OCI-LY7 (cell line): Measurements from ENCODE around the gene MDK. TPM values are rescaled to one million over a fixed set of nuclear protein-coding genes. Genes with fewer than 3 reads are reported as not detected.

Experiments used
- BruUV-seq: library from RNA; stranded (reverse); fragments of 400-500 nt; replicated peaks from 2 replicates; lab custom pipeline; 2021; lab: Mats Ljungman, UMichigan
- CTCF ChIA-PET: fragments of 300-600 bp; sonication (Branson Sonifier 250); formaldehyde crosslinking; loops from one replicate; lab custom pipeline; 2022; ENCODE audit warnings: antibody characterized with exemption; ENCODE audit not compliant: unreplicated experiment; lab: Charles Lee
- POLR2A ChIA-PET: fragments of 300-600 bp; sonication (Branson Sonifier 250); formaldehyde crosslinking; loops from one replicate; lab custom pipeline; 2022; ENCODE audit warnings: antibody characterized with exemption; lab: Charles Lee
- DNase-seq: peaks from one replicate; pipeline ENCODE4 v3.0.0-alpha.2; 2015; ENCODE audit warnings: low spot score
- H2AFZ ChIP-seq: fragments of 200-600 bp; sonication (generic), shearing (Covaris generic); 2 replicates; pipeline ENCODE4 v1.6.1; 2014; ENCODE audit warnings: mild to moderate bottlenecking, antibody characterized with exemption, low read length, moderate library complexity
- H3K27ac ChIP-seq: fragments of 200-600 bp; sonication (generic); 2 replicates; pipeline ENCODE4 v1.5.1; 2014; ENCODE audit warnings: mixed run types, low read depth, mild to moderate bottlenecking, moderate library complexity, low read length, inconsistent platforms; ENCODE audit not compliant: poor library complexity, severe bottlenecking
- H3K36me3 ChIP-seq: fragments of 200-600 bp; sonication (generic); 2 replicates; pipeline ENCODE4 v1.6.1; 2014; ENCODE audit warnings: mild to moderate bottlenecking, antibody characterized with exemption, low read length, moderate library complexity, mixed read lengths; ENCODE audit not compliant: insufficient read depth
- H3K4me1 ChIP-seq: fragments of 200-600 bp; sonication (generic); 2 replicates; pipeline ENCODE4 v1.5.1; 2014; ENCODE audit warnings: mild to moderate bottlenecking, low read length; ENCODE audit not compliant: insufficient read depth, poor library complexity, severe bottlenecking
- H3K4me2 ChIP-seq: fragments of 200-600 bp; sonication (generic); 2 replicates; pipeline ENCODE4 v1.6.1; 2014; ENCODE audit warnings: mild to moderate bottlenecking, low read length
- H3K4me3 ChIP-seq: fragments of 200-600 bp; sonication (generic); 2 replicates; pipeline ENCODE4 v1.5.1; 2014; ENCODE audit warnings: mild to moderate bottlenecking, low read depth, low read length; ENCODE audit not compliant: poor library complexity, severe bottlenecking
- H3K79me2 ChIP-seq: fragments of 200-600 bp; sonication (generic); 2 replicates; pipeline ENCODE4 v1.6.1; 2016; ENCODE audit warnings: low read depth, mild to moderate bottlenecking, low read length, moderate library complexity, mixed read lengths; ENCODE audit not compliant: insufficient read depth
- H3K9me2 ChIP-seq: fragments of 200-600 bp; sonication (generic); 2 replicates; pipeline ENCODE4 v1.6.1; 2016; ENCODE audit warnings: mild to moderate bottlenecking, low read length, mixed read lengths; ENCODE audit not compliant: insufficient read depth
- H3K9me3 ChIP-seq: fragments of 200-600 bp; sonication (generic); 2 replicates; pipeline ENCODE4 v1.6.1; 2014; ENCODE audit warnings: mild to moderate bottlenecking, mixed run types, low read length, mixed read lengths
- H4K20me1 ChIP-seq: fragments of 200-600 bp; sonication (generic); 2 replicates; pipeline ENCODE4 v1.6.1; 2014; ENCODE audit warnings: mild to moderate bottlenecking, antibody characterized with exemption, low read length, moderate library complexity, mixed read lengths; ENCODE audit not compliant: insufficient read depth
- CTCF ChIP-seq: fragments of 200-600 bp; sonication (generic); conservative IDR thresholded peaks from 2 replicates; pipeline ENCODE4 v1.5.1; 2014; ENCODE audit warnings: mild to moderate bottlenecking, antibody characterized with exemption, low read length, moderate library complexity, mixed read lengths
- EZH2phosphoT487 ChIP-seq: fragments of 200-600 bp; sonication (generic); IDR thresholded peaks from 2 replicates; pipeline ENCODE4 v1.6.1; 2018; ENCODE audit warnings: low read depth, borderline replicate concordance, mild to moderate bottlenecking, mixed run types, antibody characterized with exemption, low read length, moderate library complexity, mixed read lengths
- intact Hi-C: fragments of 100-400 bp; cut with micrococcal nuclease; formaldehyde crosslinking; loops from one replicate; pipeline ENCODE4 v1.10.0; 2022; ENCODE audit not compliant: unreplicated experiment
- total RNA-seq, 2 experiments: library from RNA; depleted of rRNA in 1 of 2; stranded (reverse); fragments of >200 nt in 1 of 2; shearing (Covaris generic) in 1 of 2; gene quantifications; 2 replicates each; pipeline ENCODE4 v1.2.3, GENCODE V29; 2014 to 2022

MDK gene
- total RNA-seq, 2 experiments from 2014 or later = 5.1 to 6.2 TPM

- POLR2A ChIA-PET = interaction anchor here (0.5 to 4.1 kb wide), 3 partner anchors 10 to 197 kb away, joined by 3 to 38 read pairs (median 3); no protein-coding TSS in a partner anchor
- H3K79me2 ChIP-seq = peaks cover 36% of the 10 kb centered on the region
These were observed 30.8 kb upstream of the MDK start for GRCh38 chr11:46350695-46351094.

GRCh38 chr11:46351148-46351547, 30.3 kb upstream of the MDK start:
- no TSS peak for BruUV-seq
- Histone ChIP-seq H3K9me2 (no peaks in the 10 kb centered on the region), H3K79me2 (peaks cover 36% of the 10 kb centered on the region), H3K4me1 (peaks cover 43% of the 10 kb centered on the region), H2AFZ (no peak overlapping the region), H3K27ac (no peak overlapping the region), H3K4me2 (peak overlapping the region; percentile 43; the same call in 1 of the 2 replicates), H4K20me1 (peaks cover 8% of the 10 kb centered on the region; the same call in 1 of the 2 replicates), H3K36me3 (peaks cover 21% of the 10 kb centered on the region; the same call in 1 of the 2 replicates), H3K4me3 (no peak overlapping the region), H3K9me3 (no peaks in the 10 kb centered on the region)
- no peak for DNase-seq
- intact Hi-C loops = no loop called here
- TF ChIP-seq CTCF (no peak), EZH2phosphoT487 (no peak)
- CTCF ChIA-PET = interaction anchor here (1.5 kb wide), 1 partner anchor 10 kb away, joined by 4 read pairs; no protein-coding TSS in a partner anchor
- POLR2A ChIA-PET = interaction anchor here (0.5 to 2.7 kb wide), 2 partner anchors 11 to 197 kb away, joined by 3 to 14 read pairs; no protein-coding TSS in a partner anchor

More at GRCh38 chr11:46350695-46351094, 30.8 kb upstream of the MDK start:
- Histone ChIP-seq H3K4me3 (no peak overlapping the region), H4K20me1 (peaks cover 8% of the 10 kb centered on the region; the same call in 1 of the 2 replicates), H3K4me1 (peaks cover 48% of the 10 kb centered on the region), H3K4me2 (0 out of 2 replicates have a peak overlapping the region, but pooled peaks have one; percentile 43), H3K36me3 (peaks cover 21% of the 10 kb centered on the region; the same call in 1 of the 2 replicates), H3K27ac (no peak overlapping the region), H2AFZ (no peak overlapping the region), H3K9me2 (no peaks in the 10 kb centered on the region), H3K9me3 (no peaks in the 10 kb centered on the region)
- intact Hi-C loops = no loop called here
- no peak for DNase-seq
- BruUV-seq = no TSS peak
- no peak for TF ChIP-seq CTCF
- TF ChIP-seq EZH2phosphoT487 = no peak
- CTCF ChIA-PET = interaction anchor here (0.6 to 1.5 kb wide), 3 partner anchors 10 to 420 kb away, joined by 3 to 4 read pairs (median 3); no protein-coding TSS in a partner anchor

GRCh38 chr11:46351606-46352005, 29.9 kb upstream of the MDK start:
- Histone ChIP-seq H3K36me3 (peaks cover 21% of the 10 kb centered on the region; the same call in 1 of the 2 replicates), H3K27ac (no peak overlapping the region), H3K9me2 (no peaks in the 10 kb centered on the region), H3K79me2 (peaks cover 36% of the 10 kb centered on the region), H3K4me2 (peak overlapping the region; percentile 43; the same call in 1 of the 2 replicates), H3K4me1 (peaks cover 41% of the 10 kb centered on the region), H3K9me3 (no peaks in the 10 kb centered on the region), H2AFZ (no peak overlapping the region), H4K20me1 (peaks cover 8% of the 10 kb centered on the region; the same call in 1 of the 2 replicates), H3K4me3 (no peak overlapping the region)
- intact Hi-C loops = loop anchor here (1.0 kb wide), 1 partner anchor 16 kb away; no protein-coding TSS in a partner anchor
- BruUV-seq = no TSS peak
- TF ChIP-seq CTCF = no peak
- TF ChIP-seq EZH2phosphoT487 = no peak
- ChIA-PET CTCF (interaction anchor here (0.5 to 1.9 kb wide), 4 partner anchors 10 to 20 kb away, joined by 4 to 10 read pairs (median 5); no protein-coding TSS in a partner anchor), POLR2A (interaction anchor here (1.6 to 2.7 kb wide), 2 partner anchors 11 to 19 kb away, joined by 4 to 14 read pairs; no protein-coding TSS in a partner anchor)
- DNase-seq = no peak
